Uterus (tissue), 2 donors: ENCODE results near the gene ACTL7B.

ENCODE experiments used
- POLR2A ChIP-seq, 2 donors: fragments of 450-650 bp; IDR thresholded peaks; one replicate each; pipeline ENCODE4 v1.6.1; 2016; ENCODE audit warnings: antibody characterized with exemption in 2 of 2, mild to moderate bottlenecking in 1 of 2, moderate library complexity in 1 of 2
- TF ChIP-seq, protein P1 (sequence below), 4 experiments: fragments of 200-600 bp in 2 of 4; fragments of 450-650 bp in 2 of 4; sonication (generic) in 2 of 4; IDR thresholded peaks; one replicate each; pipeline ENCODE4 v1.5.1; 2016 to 2019; ENCODE audit warnings: antibody characterized with exemption in 4 of 4, mild to moderate bottlenecking in 2 of 4, moderate library complexity in 1 of 4

DNA sequence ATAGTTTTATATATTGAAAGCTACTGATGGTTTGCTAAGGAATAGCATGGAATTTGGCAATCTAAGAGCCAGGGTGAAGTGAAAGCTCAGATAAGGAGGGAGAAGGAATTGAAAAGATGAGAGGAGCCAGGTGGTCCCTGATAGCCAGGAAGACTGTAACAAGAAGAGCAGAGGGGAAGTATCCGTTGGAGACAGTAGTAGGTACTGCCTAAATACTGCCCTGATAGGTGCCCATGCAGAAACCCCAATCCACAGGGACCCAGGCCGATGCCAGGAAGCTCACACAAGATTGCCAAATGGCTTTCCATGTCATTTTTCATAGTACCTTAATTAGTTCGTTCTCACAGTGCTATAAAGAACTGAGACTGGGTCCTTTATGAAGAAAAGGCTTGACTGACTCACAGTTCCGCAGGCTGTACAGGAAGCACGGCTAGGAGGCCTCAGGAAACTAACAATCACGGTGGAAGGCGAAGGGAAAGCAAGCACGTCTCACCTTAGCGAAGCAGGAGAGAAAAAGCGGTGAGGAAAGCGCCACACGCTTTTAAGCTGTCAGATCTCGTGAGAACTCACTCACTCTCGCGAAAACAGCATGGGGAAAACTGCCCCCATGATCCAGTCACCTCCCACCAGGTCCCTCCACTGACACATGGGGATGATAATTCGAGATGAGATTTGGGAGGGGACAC lies 13.0 kb downstream of the ACTL7B start:
- TF ChIP-seq, protein P1, sequence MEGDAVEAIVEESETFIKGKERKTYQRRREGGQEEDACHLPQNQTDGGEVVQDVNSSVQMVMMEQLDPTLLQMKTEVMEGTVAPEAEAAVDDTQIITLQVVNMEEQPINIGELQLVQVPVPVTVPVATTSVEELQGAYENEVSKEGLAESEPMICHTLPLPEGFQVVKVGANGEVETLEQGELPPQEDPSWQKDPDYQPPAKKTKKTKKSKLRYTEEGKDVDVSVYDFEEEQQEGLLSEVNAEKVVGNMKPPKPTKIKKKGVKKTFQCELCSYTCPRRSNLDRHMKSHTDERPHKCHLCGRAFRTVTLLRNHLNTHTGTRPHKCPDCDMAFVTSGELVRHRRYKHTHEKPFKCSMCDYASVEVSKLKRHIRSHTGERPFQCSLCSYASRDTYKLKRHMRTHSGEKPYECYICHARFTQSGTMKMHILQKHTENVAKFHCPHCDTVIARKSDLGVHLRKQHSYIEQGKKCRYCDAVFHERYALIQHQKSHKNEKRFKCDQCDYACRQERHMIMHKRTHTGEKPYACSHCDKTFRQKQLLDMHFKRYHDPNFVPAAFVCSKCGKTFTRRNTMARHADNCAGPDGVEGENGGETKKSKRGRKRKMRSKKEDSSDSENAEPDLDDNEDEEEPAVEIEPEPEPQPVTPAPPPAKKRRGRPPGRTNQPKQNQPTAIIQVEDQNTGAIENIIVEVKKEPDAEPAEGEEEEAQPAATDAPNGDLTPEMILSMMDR (IDR thresholded peaks at IDR 0.05) = no peak
- no peak for TF ChIP-seq POLR2A (IDR thresholded peaks at IDR 0.05)
